ENCODE measurements around the gene DIRAS1.

- TF ChIP-seq, protein P1, sequence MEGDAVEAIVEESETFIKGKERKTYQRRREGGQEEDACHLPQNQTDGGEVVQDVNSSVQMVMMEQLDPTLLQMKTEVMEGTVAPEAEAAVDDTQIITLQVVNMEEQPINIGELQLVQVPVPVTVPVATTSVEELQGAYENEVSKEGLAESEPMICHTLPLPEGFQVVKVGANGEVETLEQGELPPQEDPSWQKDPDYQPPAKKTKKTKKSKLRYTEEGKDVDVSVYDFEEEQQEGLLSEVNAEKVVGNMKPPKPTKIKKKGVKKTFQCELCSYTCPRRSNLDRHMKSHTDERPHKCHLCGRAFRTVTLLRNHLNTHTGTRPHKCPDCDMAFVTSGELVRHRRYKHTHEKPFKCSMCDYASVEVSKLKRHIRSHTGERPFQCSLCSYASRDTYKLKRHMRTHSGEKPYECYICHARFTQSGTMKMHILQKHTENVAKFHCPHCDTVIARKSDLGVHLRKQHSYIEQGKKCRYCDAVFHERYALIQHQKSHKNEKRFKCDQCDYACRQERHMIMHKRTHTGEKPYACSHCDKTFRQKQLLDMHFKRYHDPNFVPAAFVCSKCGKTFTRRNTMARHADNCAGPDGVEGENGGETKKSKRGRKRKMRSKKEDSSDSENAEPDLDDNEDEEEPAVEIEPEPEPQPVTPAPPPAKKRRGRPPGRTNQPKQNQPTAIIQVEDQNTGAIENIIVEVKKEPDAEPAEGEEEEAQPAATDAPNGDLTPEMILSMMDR (IDR thresholded peaks at IDR 0.05; ENCODE audit: low read depth, low read length, poor library complexity, severe bottlenecking), result no peak
- TF ChIP-seq EZH2phosphoT487 (IDR thresholded peaks at IDR 0.05; ENCODE audit: borderline replicate concordance, low read length), result no peak
Measured at GRCh38 chr19:2733930-2734588, 12.9 kb upstream of the DIRAS1 start.
